H1 (cell line): Measurements from ENCODE around the gene EWSR1. TPM values are rescaled to one million over a fixed set of nuclear protein-coding genes. Genes with fewer than 3 reads are reported as not detected.

Source experiments
- ASH2L ChIP-seq: fragments of 200-600, 300-600 bp; sonication (generic); IDR thresholded peaks from one replicate; pipeline ENCODE4 v1.7.1; 2017; ENCODE audit warnings: low read length
- CBX8 ChIP-seq: fragments of 300-800, 300-1000 bp; sonication (generic); IDR thresholded peaks from 2 replicates; pipeline ENCODE4 v1.7.1; 2016; ENCODE audit warnings: low read depth, low read length, borderline replicate concordance
- CTBP2 ChIP-seq: IDR thresholded peaks from 2 replicates; pipeline ENCODE4 v1.7.0; 2011; ENCODE audit warnings: borderline replicate concordance, mild to moderate bottlenecking, moderate library complexity, mixed read lengths, low read length; ENCODE audit not compliant: insufficient read depth, insufficient read length
- FOSL1 ChIP-seq: IDR thresholded peaks from 2 replicates; pipeline ENCODE4 v1.6.1; 2011; ENCODE audit warnings: mild to moderate bottlenecking, low read depth, low read length, moderate library complexity; ENCODE audit not compliant: insufficient read depth
- SIN3A ChIP-seq, 2 experiments: IDR thresholded peaks in 1 of 2; conservative IDR thresholded peaks in 1 of 2; 2 replicates each; pipeline ENCODE4 v1.6.1; 2011 to 2012; ENCODE audit warnings: low read length in 2 of 2, improper control_type of control experiment in 1 of 2, low read depth in 1 of 2, mild to moderate bottlenecking in 1 of 2
- SIRT6 ChIP-seq: IDR thresholded peaks from one replicate; pipeline ENCODE4 v1.7.1; 2012; ENCODE audit warnings: low read length, inconsistent platforms
- SP1 ChIP-seq: IDR thresholded peaks from 2 replicates; pipeline ENCODE4 v1.6.1; 2011; ENCODE audit warnings: low read depth, low read length
- polyA plus RNA-seq, 7 experiments: library from polyadenylated mRNA; depleted of rRNA in 3 of 7; stranded (reverse) in 5 of 7; unstranded in 2 of 7; fragments of >200 nt in 5 of 7; fragments of 200-250 nt in 2 of 7; gene quantifications; 1 replicate in 5 of 7; 2 replicates in 1 of 7; 4 replicates in 1 of 7; pipeline versions ENCODE4 v1.2.1 to v1.2.3, GENCODE V29; 2011 to 2013; ENCODE audit warnings: missing spikeins in 2 of 7, mixed read lengths in 2 of 7
- total RNA-seq: library from RNA; stranded (reverse); fragmentation: NEBNext Ultra II Directional; extraction: Animal tissue kit (Norgen Biotek cat#: 25700); gene quantifications from 2 replicates; pipeline ENCODE4 v1.2.1, GENCODE V29; 2021

EWSR1 gene
- total and polyA plus RNA-seq, 2 of the 8 experiments (the other 6 are each of a cell fraction or from before 2014, with no cell fraction given) = 387 to 930 TPM

- TF ChIP-seq CBX8 (no peak), ASH2L (no peak), SP1 (no peak), SIN3A (conservative IDR thresholded peaks at IDR 0.05 in 1 of 2, IDR thresholded peaks at IDR 0.05 in 1 of 2; ENCODE audit: low read depth in 1 of 2, low read length in 2 of 2) (no peak), SIRT6 (no peak), FOSL1 (no peak), CTBP2 (no peak)
These were observed 51.0 kb downstream of the EWSR1 start (continued) for GRCh38 chr22:29319072-29319471.
